BE2C (cell line): ENCODE results near the gene ASMT.
"Not testable (repeated sequence)": the region's sequence is repeated elsewhere in the genome, so short reads cannot be mapped to it uniquely, and the experiment has no call there.

ENCODE experiments used
- DNase-seq: peaks from one replicate; pipeline ENCODE4 v3.0.0-alpha.2; 2020
- H3K27me3 ChIP-seq: fragments of 250-450 bp; sonication (Bioruptor Pico); 2 replicates; pipeline ENCODE4 v1.5.1; 2020; ENCODE audit warnings: mild to moderate bottlenecking
- H3K36me3 ChIP-seq: fragments of 250-450 bp; sonication (Bioruptor Pico); 2 replicates; pipeline ENCODE4 v1.5.1; 2020; ENCODE audit warnings: mild to moderate bottlenecking
- H3K4me1 ChIP-seq: fragments of 250-450 bp; sonication (Bioruptor Pico); 2 replicates; pipeline ENCODE4 v1.5.1; 2020
- H3K4me3 ChIP-seq: 2 replicates; pipeline ENCODE4 v1.5.1; 2011; ENCODE audit warnings: low read depth, low read length
- H3K9me3 ChIP-seq: fragments of 250-450 bp; sonication (Bioruptor Pico); 2 replicates; pipeline ENCODE4 v1.5.1; 2020
- CTCF ChIP-seq: IDR thresholded peaks from 2 replicates; pipeline ENCODE4 v1.5.1; 2012; ENCODE audit warnings: mild to moderate bottlenecking, low read depth, low read length

Gene ASMT

DNA sequence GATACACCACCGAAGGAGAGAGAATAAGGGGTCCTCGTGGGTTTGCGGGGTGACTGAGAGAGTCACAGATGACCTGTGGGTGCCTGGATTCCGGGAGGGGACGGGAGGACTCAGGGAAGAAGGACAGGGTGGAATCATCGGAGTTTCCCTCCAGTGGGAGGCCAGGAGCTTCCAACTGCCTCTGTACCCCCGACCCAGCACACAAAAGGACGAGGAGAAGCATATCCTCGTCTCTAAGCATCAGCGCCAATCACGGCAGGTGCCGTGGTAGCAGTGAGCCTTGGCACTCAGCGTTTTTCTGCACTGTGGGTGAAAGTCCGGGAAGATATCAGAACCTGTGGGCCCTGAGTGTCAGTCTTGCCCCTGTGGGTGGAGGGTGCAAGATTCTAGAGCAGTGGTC lies 62.0 kb downstream of the ASMT start:
- TF ChIP-seq CTCF, result no peak
- no peaks in the 10 kb centered on the region for H3K36me3 ChIP-seq
- no peaks in the 10 kb centered on the region for H3K27me3 ChIP-seq
- DNase-seq, result no peak
- H3K4me1 ChIP-seq, result no peaks in the 10 kb centered on the region
- no peak overlapping the region for H3K4me3 ChIP-seq
- no peaks in the 10 kb centered on the region for H3K9me3 ChIP-seq

GRCh38 chrX:1679238-1679637 lies 64.4 kb downstream of the ASMT start:
- no peak for DNase-seq

GRCh38 chrX:1681439-1681838 lies 66.6 kb downstream of the ASMT start:
- no peaks in the 10 kb centered on the region for H3K9me3 ChIP-seq
- no peak for TF ChIP-seq CTCF
- no peaks in the 10 kb centered on the region for H3K27me3 ChIP-seq
- no peak for DNase-seq
- H3K36me3 ChIP-seq, result no peaks in the 10 kb centered on the region
- H3K4me1 ChIP-seq, result no peaks in the 10 kb centered on the region
- no peak overlapping the region for H3K4me3 ChIP-seq

More at GRCh38 chrX:1679238-1679637, 64.4 kb downstream of the ASMT start:
- no peak for TF ChIP-seq CTCF
- H3K9me3 ChIP-seq, result no peaks in the 10 kb centered on the region
- no peaks in the 10 kb centered on the region for H3K27me3 ChIP-seq
- no peaks in the 10 kb centered on the region for H3K4me1 ChIP-seq
- no peak overlapping the region for H3K4me3 ChIP-seq
- no peaks in the 10 kb centered on the region for H3K36me3 ChIP-seq

- H3K27me3 ChIP-seq, H3K36me3 ChIP-seq, H3K4me1 ChIP-seq, H3K4me3 ChIP-seq, H3K9me3 ChIP-seq, DNase-seq: not testable (repeated sequence)
Measured at GRCh38 chrX:1681856-1682255, 67.0 kb downstream of the ASMT start.

DNA sequence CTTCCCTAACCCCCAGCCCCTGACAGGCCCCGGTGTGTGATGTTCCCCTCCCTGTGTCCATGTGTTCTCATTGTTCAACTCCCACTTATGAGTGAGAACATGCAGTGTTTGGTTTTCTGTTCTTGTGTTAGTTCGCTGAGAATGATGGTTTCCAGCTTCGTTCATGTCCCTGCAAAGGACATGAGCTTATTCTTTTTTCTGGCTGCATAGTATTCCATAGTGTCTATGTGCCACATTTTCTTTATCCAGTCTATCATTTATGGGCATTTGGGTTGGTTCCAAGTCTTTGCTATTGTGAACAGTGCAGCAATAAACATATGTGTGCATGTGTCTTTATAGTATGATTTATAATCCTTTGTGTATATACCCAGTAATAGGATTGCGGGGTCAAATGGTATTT lies 67.6 kb downstream of the ASMT start:
- H3K4me3 ChIP-seq, DNase-seq: not testable (repeated sequence)

GRCh38 chrX:1684883-1685282 lies 70.0 kb downstream of the ASMT start:
- H3K9me3 ChIP-seq, H3K4me3 ChIP-seq, DNase-seq, H3K36me3 ChIP-seq, H3K27me3 ChIP-seq, H3K4me1 ChIP-seq: not testable (repeated sequence)

More for the DNA sequence above, 67.6 kb downstream of the ASMT start:
- H3K4me1 ChIP-seq, H3K27me3 ChIP-seq, H3K9me3 ChIP-seq, H3K36me3 ChIP-seq: not testable (repeated sequence)

GRCh38 chrX:1685444-1685880 lies 70.6 kb downstream of the ASMT start:
- not testable (repeated sequence) for H3K27me3 ChIP-seq, H3K9me3 ChIP-seq, H3K36me3 ChIP-seq, H3K4me1 ChIP-seq, H3K4me3 ChIP-seq, DNase-seq

- DNase-seq, result no peak
- TF ChIP-seq CTCF, result no peak
- no peaks in the 10 kb centered on the region for H3K9me3 ChIP-seq
- no peaks in the 10 kb centered on the region for H3K36me3 ChIP-seq
- no peak overlapping the region for H3K4me3 ChIP-seq
- no peaks in the 10 kb centered on the region for H3K27me3 ChIP-seq
- no peaks in the 10 kb centered on the region for H3K4me1 ChIP-seq
Measured at GRCh38 chrX:1686642-1687041, 71.8 kb downstream of the ASMT start.
